A673 (cell line): ENCODE measurements around the gene DPY19L3. TPM values are rescaled to one million over a fixed set of nuclear protein-coding genes. Genes with fewer than 3 reads are reported as not detected.

Experiments used
- BruUV-seq: library from RNA; stranded (reverse); fragments of 400-500 nt; replicated peaks from 2 replicates; lab custom pipeline; 2021; lab: Mats Ljungman, UMichigan
- CTCF ChIA-PET: fragments of 300-600 bp; sonication (Branson Sonifier 250); formaldehyde crosslinking; loops from one replicate; lab custom pipeline; 2022; ENCODE audit warnings: antibody characterized with exemption; lab: Charles Lee
- POLR2A ChIA-PET: fragments of 300-600 bp; sonication (Branson Sonifier 250); formaldehyde crosslinking; loops from one replicate; lab custom pipeline; 2022; ENCODE audit warnings: antibody characterized with exemption; ENCODE audit not compliant: low non-redundant PET; lab: Charles Lee
- DNase-seq: peaks from one replicate; pipeline ENCODE4 v3.0.0-alpha.2; 2015; ENCODE audit warnings: low spot score
- H3K27ac ChIP-seq: fragments of 200-600 bp; sonication (generic); 2 replicates; pipeline ENCODE4 v1.5.1; 2016; ENCODE audit warnings: mixed run types, low read depth, mild to moderate bottlenecking, mixed read lengths, antibody characterized with exemption, low read length; ENCODE audit not compliant: poor library complexity, severe bottlenecking
- H3K27me3 ChIP-seq: fragments of 200-600 bp; sonication (generic); replicated peaks from 2 replicates; pipeline ENCODE4 v1.6.1; 2017; ENCODE audit warnings: mixed run types, low read depth, mild to moderate bottlenecking, mixed read lengths, antibody characterized with exemption, low read length; ENCODE audit not compliant: insufficient read depth, poor library complexity
- H3K36me3 ChIP-seq: fragments of 200-600 bp; sonication (generic); 2 replicates; pipeline ENCODE4 v1.6.1; 2016; ENCODE audit warnings: mixed run types, mild to moderate bottlenecking, mixed read lengths, antibody characterized with exemption, low read length; ENCODE audit not compliant: insufficient read depth, poor library complexity, severe bottlenecking
- H3K4me1 ChIP-seq: fragments of 200-600 bp; sonication (generic); 2 replicates; pipeline ENCODE4 v1.6.1; 2017; ENCODE audit warnings: mixed run types, mild to moderate bottlenecking, mixed read lengths, antibody characterized with exemption, low read length; ENCODE audit not compliant: insufficient read depth, poor library complexity, severe bottlenecking
- H3K4me3 ChIP-seq: fragments of 200-600 bp; sonication (generic); 2 replicates; pipeline ENCODE4 v1.5.1; 2016; ENCODE audit warnings: low read depth, mixed run types, mild to moderate bottlenecking, mixed read lengths, low read length; ENCODE audit not compliant: poor library complexity, severe bottlenecking
- H3K9me3 ChIP-seq: fragments of 200-600 bp; sonication (generic); 2 replicates; pipeline ENCODE4 v1.6.1; 2016; ENCODE audit warnings: mixed run types, low read depth, mild to moderate bottlenecking, mixed read lengths, antibody characterized with exemption, low read length; ENCODE audit not compliant: poor library complexity, severe bottlenecking
- EZH2 ChIP-seq: fragments of 200-600 bp; sonication (generic); IDR thresholded peaks from 2 replicates; pipeline ENCODE4 v1.6.1; 2017; ENCODE audit warnings: borderline replicate concordance, low read depth, mild to moderate bottlenecking, mixed read lengths, antibody characterized with exemption, low read length; ENCODE audit not compliant: poor library complexity, severe bottlenecking
- intact Hi-C: fragments of 100-400 bp; cut with micrococcal nuclease; formaldehyde crosslinking; loops from one replicate; pipeline ENCODE4 v1.10.0; 2022; ENCODE audit not compliant: unreplicated experiment
- total RNA-seq: library from RNA; stranded (reverse); gene quantifications from 2 replicates; pipeline ENCODE4 v1.2.3, GENCODE V29; 2021
- TF ChIP-seq, protein P1 (sequence below): fragments of 300-800, 200-600 bp; sonication (generic); conservative IDR thresholded peaks from 2 replicates; pipeline ENCODE4 v1.5.1; 2017; ENCODE audit warnings: low read depth, mild to moderate bottlenecking, antibody characterized with exemption, low read length, moderate library complexity, mixed read lengths

The DPY19L3 gene
- total RNA-seq, 1 experiment from 2014 or later, result 70.5 TPM

- DNase-seq, result no peak
- POLR2A ChIA-PET, result no interaction called here
- H3K27me3 ChIP-seq, result no peaks in the 10 kb centered on the region
- CTCF ChIA-PET, result no interaction called here
- H3K36me3 ChIP-seq, result peaks cover 25% of the 10 kb centered on the region
- TF ChIP-seq EZH2, result no peak
- TF ChIP-seq, protein P1, sequence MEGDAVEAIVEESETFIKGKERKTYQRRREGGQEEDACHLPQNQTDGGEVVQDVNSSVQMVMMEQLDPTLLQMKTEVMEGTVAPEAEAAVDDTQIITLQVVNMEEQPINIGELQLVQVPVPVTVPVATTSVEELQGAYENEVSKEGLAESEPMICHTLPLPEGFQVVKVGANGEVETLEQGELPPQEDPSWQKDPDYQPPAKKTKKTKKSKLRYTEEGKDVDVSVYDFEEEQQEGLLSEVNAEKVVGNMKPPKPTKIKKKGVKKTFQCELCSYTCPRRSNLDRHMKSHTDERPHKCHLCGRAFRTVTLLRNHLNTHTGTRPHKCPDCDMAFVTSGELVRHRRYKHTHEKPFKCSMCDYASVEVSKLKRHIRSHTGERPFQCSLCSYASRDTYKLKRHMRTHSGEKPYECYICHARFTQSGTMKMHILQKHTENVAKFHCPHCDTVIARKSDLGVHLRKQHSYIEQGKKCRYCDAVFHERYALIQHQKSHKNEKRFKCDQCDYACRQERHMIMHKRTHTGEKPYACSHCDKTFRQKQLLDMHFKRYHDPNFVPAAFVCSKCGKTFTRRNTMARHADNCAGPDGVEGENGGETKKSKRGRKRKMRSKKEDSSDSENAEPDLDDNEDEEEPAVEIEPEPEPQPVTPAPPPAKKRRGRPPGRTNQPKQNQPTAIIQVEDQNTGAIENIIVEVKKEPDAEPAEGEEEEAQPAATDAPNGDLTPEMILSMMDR, result no peak
- no peaks in the 10 kb centered on the region for H3K4me1 ChIP-seq
- no peak overlapping the region for H3K4me3 ChIP-seq
- intact Hi-C loops, result no loop called here
- no TSS peak for BruUV-seq
- no peak overlapping the region for H3K27ac ChIP-seq
- no peaks in the 10 kb centered on the region for H3K9me3 ChIP-seq
Measured at GRCh38 chr19:32367063-32367462, 38.5 kb upstream of the DPY19L3 start.

GRCh38 chr19:32367948-32368536 is 37.5 kb upstream of the DPY19L3 start:
- Histone ChIP-seq H3K4me3 (no peak overlapping the region), H3K36me3 (peaks cover 30% of the 10 kb centered on the region), H3K27me3 (no peaks in the 10 kb centered on the region), H3K9me3 (no peaks in the 10 kb centered on the region), H3K4me1 (no peaks in the 10 kb centered on the region), H3K27ac (no peak overlapping the region)
- intact Hi-C loops, result no loop called here
- POLR2A ChIA-PET, result no interaction called here
- TF ChIP-seq EZH2, result no peak
- TF ChIP-seq, protein P1, result no peak
- no TSS peak for BruUV-seq
- no peak for DNase-seq
- CTCF ChIA-PET, result no interaction called here

DNA sequence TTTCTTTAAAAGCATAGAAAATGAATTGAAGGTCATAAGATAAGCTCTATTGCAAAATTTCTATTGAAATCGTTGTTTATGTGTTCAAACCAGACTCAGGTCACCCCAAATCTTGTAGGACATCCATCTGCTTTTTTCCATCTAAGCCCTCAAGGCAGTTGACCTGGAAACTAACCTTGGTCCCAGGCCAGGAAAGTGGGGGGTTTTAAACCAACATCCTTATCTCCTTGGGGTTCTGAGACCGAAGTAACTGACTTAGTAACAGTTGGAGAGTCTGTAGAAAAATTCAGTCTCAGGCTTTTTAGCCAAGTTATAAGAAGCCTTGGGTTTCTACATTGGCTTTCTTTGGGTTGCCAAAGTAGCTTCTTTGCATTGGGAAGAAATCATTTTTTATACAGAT is 36.8 kb upstream of the DPY19L3 start:
- POLR2A ChIA-PET, result no interaction called here
- H3K36me3 ChIP-seq, result peaks cover 32% of the 10 kb centered on the region

More for the DNA sequence above, 36.8 kb upstream of the DPY19L3 start:
- Histone ChIP-seq H3K27ac (no peak overlapping the region), H3K4me3 (no peak overlapping the region), H3K9me3 (no peaks in the 10 kb centered on the region), H3K4me1 (no peaks in the 10 kb centered on the region), H3K27me3 (no peaks in the 10 kb centered on the region)
- intact Hi-C loops, result no loop called here
- TF ChIP-seq, protein P1, result no peak
- TF ChIP-seq EZH2, result no peak
- BruUV-seq, result no TSS peak
- CTCF ChIA-PET, result no interaction called here
- DNase-seq, result no peak
